GM19463 (cell line): ENCODE data around the gene AS3MT.
"Not testable (repeated sequence)": the region's sequence is repeated elsewhere in the genome, so short reads cannot be mapped to it uniquely, and the experiment has no call there.

Experiments used
- ATAC-seq: cut with Tn5 transposase; IDR thresholded peaks from one replicate; pipeline ENCODE4 v1.9.1; 2021; ENCODE audit warnings: mild to moderate bottlenecking, moderate library complexity; ENCODE audit not compliant: unreplicated experiment

Gene AS3MT

GRCh38 chr10:102855731-102856436 is 13.4 kb upstream of the AS3MT start:
- not testable (repeated sequence) for ATAC-seq

- no peak for ATAC-seq
These were observed 12.4 kb upstream of the AS3MT start for GRCh38 chr10:102856758-102857424.

GRCh38 chr10:102859911-102860310 is 9.4 kb upstream of the AS3MT start:
- ATAC-seq: no peak

- no peak for ATAC-seq
These were observed 5.6 kb upstream of the AS3MT start for GRCh38 chr10:102863660-102864059.

- ATAC-seq: no peak
These were observed 3.6 kb upstream of the AS3MT start for GRCh38 chr10:102865620-102866019.

- ATAC-seq: no peak
These were observed 386 bp upstream of the AS3MT start for GRCh38 chr10:102868911-102869257.

- no peak for ATAC-seq
These were observed 951 bp downstream of the AS3MT start for GRCh38 chr10:102870221-102870620.

GRCh38 chr10:102872163-102872562 is 2.9 kb downstream of the AS3MT start:
- ATAC-seq: no peak

GRCh38 chr10:102876747-102877153 is 7.5 kb downstream of the AS3MT start:
- no peak for ATAC-seq

- ATAC-seq: no peak
These were observed 9.4 kb downstream of the AS3MT start for GRCh38 chr10:102878629-102879028.

GRCh38 chr10:102880256-102880655 is 11.0 kb downstream of the AS3MT start:
- no peak for ATAC-seq

GRCh38 chr10:102888048-102888447 is 18.8 kb downstream of the AS3MT start:
- no peak for ATAC-seq

GRCh38 chr10:102894466-102895213 is 25.4 kb downstream of the AS3MT start:
- ATAC-seq: no peak

- ATAC-seq: no peak
These were observed 30.7 kb downstream of the AS3MT start for GRCh38 chr10:102900006-102900405.

GRCh38 chr10:102904346-102904745 is 35.1 kb downstream of the AS3MT start:
- no peak for ATAC-seq

GRCh38 chr10:102906507-102906906 is 37.2 kb downstream of the AS3MT start:
- ATAC-seq: no peak

- ATAC-seq: no peak
These were observed 45.5 kb downstream of the AS3MT start for GRCh38 chr10:102914781-102915180.

GRCh38 chr10:102916173-102916572 is 46.9 kb downstream of the AS3MT start:
- ATAC-seq: no peak

- ATAC-seq: peak; percentile 31
These were observed 48.2 kb downstream of the AS3MT start for GRCh38 chr10:102917314-102917961.

- peak; percentile 89 for ATAC-seq
These were observed 48.9 kb downstream of the AS3MT start, which contains the start of gene CNNM2 for GRCh38 chr10:102917962-102918816. Gene CNNM2 (plus strand): TSS chr10:102918294. CDS start chr10:102918481, 187 bp downstream.
